ENCODE measurements around the gene RAMP1. TPM values are rescaled to one million over a fixed set of nuclear protein-coding genes. Genes with fewer than 3 reads are reported as not detected.

RAMP1 gene
- total RNA-seq, 1 donor from 2014 or later: 2.1 TPM

DNA sequence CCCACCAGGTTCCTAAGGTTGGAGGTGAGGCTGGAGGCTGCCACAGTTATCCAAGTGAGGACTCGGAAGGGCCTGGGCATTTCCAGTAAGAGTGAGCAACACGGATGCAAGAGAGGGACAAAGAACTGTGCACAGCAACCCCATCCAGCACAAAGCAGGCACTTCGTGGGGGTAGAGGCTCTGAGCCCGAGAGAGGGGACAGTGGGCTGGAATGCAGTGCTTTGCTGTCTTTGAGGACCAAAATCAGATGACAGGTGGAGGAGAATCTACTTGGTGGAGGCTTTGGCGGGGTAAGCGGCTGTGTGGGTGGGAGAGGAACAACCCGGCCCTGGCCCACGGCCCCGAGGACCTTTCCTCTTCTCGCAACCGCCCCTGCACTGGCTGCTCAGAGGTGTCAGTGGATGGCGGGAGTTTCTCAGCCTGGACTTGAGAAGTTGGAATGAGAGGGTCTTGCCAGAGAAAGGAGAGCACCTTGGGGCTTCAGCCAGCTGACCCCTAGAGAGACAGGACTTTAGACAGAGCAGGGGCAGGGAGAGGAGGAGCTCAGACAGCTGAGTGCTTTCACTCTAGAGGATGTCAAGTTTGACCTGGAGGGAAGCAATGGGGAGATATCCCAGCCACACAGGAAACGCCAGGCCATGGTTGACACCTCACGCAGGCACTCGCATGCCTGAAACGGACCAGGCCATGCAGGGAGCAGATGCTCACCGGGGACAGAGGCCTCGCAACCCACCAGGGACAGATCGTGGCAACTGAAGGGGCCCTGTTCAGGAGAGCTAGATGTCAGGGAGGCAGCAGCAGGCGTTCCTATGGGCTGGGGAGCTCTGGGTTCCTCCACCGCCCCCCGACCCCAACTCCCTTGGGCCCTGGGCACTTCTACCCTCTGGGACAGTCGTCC, 11.6 kb downstream of the RAMP1 start:
- TF ChIP-seq, protein P1, sequence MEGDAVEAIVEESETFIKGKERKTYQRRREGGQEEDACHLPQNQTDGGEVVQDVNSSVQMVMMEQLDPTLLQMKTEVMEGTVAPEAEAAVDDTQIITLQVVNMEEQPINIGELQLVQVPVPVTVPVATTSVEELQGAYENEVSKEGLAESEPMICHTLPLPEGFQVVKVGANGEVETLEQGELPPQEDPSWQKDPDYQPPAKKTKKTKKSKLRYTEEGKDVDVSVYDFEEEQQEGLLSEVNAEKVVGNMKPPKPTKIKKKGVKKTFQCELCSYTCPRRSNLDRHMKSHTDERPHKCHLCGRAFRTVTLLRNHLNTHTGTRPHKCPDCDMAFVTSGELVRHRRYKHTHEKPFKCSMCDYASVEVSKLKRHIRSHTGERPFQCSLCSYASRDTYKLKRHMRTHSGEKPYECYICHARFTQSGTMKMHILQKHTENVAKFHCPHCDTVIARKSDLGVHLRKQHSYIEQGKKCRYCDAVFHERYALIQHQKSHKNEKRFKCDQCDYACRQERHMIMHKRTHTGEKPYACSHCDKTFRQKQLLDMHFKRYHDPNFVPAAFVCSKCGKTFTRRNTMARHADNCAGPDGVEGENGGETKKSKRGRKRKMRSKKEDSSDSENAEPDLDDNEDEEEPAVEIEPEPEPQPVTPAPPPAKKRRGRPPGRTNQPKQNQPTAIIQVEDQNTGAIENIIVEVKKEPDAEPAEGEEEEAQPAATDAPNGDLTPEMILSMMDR (IDR thresholded peaks at IDR 0.05; ENCODE audit: unreplicated experiment): no peak
- Mint-ChIP-seq H3K27ac (no peak overlapping the region), H3K4me3 (no peak overlapping the region), H3K36me3 (no peaks in the 10 kb centered on the region), H3K4me1 (peaks cover 22% of the 10 kb centered on the region), H3K9me3 (no peaks in the 10 kb centered on the region), H3K27me3 (ENCODE audit: low read depth) (no peaks in the 10 kb centered on the region)
- no peak for DNase-seq (ENCODE audit: low spot score in 2 of 2, unreplicated experiment in 2 of 2)

GRCh38 chr2:237872178-237872887, 12.9 kb downstream of the RAMP1 start:
- no peaks in the 10 kb centered on the region for H3K9me3 Mint-ChIP-seq
- TF ChIP-seq, protein P1 (IDR thresholded peaks at IDR 0.05; ENCODE audit: unreplicated experiment): no peak
- no peaks in the 10 kb centered on the region for H3K36me3 Mint-ChIP-seq
- no peak overlapping the region for H3K4me3 Mint-ChIP-seq
- H3K27me3 Mint-ChIP-seq (ENCODE audit: low read depth): no peaks in the 10 kb centered on the region
- H3K4me1 Mint-ChIP-seq: peaks cover 17% of the 10 kb centered on the region
- H3K27ac Mint-ChIP-seq: no peak overlapping the region
- DNase-seq (ENCODE audit: low spot score in 2 of 2, unreplicated experiment in 2 of 2): no peak

DNA sequence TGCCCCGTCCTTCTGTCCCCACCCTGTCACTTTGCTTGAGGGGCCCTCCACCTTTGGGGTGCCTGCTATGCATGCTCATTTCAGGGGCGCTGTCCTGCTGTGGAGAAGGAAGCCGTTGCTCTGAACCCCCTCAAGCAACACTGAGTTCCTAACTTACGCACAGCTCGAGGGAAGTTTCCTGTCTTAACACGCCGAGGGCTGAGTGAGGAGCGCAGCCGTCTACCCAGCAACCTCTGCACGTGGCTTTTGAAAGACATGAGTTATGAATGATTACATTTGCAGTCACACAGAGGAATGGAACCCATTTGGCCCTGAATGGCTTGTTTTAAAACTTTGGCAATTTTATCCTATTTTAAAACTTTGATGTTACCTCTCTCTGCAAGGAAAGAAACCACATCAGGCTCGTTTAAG, 14.0 kb downstream of the RAMP1 start:
- Mint-ChIP-seq H3K27me3 (ENCODE audit: low read depth) (no peaks in the 10 kb centered on the region), H3K27ac (no peak overlapping the region), H3K9me3 (no peaks in the 10 kb centered on the region), H3K4me1 (peaks cover 17% of the 10 kb centered on the region), H3K4me3 (no peak overlapping the region), H3K36me3 (no peaks in the 10 kb centered on the region)
- DNase-seq (ENCODE audit: low spot score in 2 of 2, unreplicated experiment in 2 of 2): no peak
- TF ChIP-seq, protein P1 (IDR thresholded peaks at IDR 0.05; ENCODE audit: unreplicated experiment): no peak

DNA sequence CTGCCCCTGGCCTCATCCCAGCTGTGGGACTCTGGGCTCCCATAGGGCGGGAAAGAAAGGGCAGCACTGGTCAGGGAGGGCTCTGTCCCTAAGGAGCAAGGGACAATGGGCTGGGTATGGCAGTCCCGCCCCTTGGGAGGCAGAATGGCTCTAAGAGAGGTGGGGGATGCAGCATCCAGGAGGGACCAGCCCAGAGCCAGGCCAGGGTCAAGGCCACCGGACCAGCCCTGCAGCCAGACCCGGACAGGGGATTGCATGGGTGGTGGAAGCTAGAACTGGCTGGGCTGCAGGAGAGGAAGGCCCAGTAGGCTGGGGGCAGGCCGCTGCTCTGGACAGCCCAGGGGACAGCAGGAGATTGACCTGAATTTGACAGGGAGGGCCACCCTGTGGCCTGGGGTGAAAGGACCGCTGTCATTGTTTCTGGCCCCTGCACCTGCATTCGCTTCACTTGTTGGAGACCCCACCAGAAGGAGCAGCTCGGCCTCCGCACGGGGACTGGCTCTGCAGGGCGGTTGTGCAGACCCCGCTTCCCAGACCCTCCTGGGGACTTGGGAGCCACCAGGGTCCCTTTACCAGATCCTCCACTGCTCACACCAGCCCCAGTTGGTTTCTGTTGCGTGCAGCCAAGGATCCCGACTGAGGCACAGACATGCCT, 14.6 kb downstream of the RAMP1 start:
- no peaks in the 10 kb centered on the region for H3K9me3 Mint-ChIP-seq
- peaks cover 17% of the 10 kb centered on the region for H3K4me1 Mint-ChIP-seq
- H3K27ac Mint-ChIP-seq: no peak overlapping the region
- TF ChIP-seq, protein P1 (IDR thresholded peaks at IDR 0.05; ENCODE audit: unreplicated experiment): no peak
- no peaks in the 10 kb centered on the region for H3K27me3 Mint-ChIP-seq (ENCODE audit: low read depth)
- H3K4me3 Mint-ChIP-seq: no peak overlapping the region
- H3K36me3 Mint-ChIP-seq: no peaks in the 10 kb centered on the region
- no peak for DNase-seq (ENCODE audit: low spot score in 2 of 2, unreplicated experiment in 2 of 2)

- Mint-ChIP-seq H3K27ac (no peak overlapping the region), H3K9me3 (no peaks in the 10 kb centered on the region), H3K27me3 (ENCODE audit: low read depth) (no peaks in the 10 kb centered on the region), H3K36me3 (no peaks in the 10 kb centered on the region), H3K4me1 (peaks cover 17% of the 10 kb centered on the region), H3K4me3 (no peak overlapping the region)
- TF ChIP-seq, protein P1 (IDR thresholded peaks at IDR 0.05; ENCODE audit: unreplicated experiment): no peak
- DNase-seq (ENCODE audit: low spot score in 2 of 2, unreplicated experiment in 2 of 2): no peak
These were observed 15.2 kb downstream of the RAMP1 start for GRCh38 chr2:237874585-237875161.
